ENCODE results near the gene TMEM8B. TPM values are rescaled to one million over a fixed set of nuclear protein-coding genes. Genes with fewer than 3 reads are reported as not detected.

TMEM8B gene
- total RNA-seq, 2 experiments from 2014 or later, result 3.8 to 4.0 TPM

GRCh38 chr9:35814106-35814840 is 14.8 kb upstream of the TMEM8B start:
- Mint-ChIP-seq H3K4me3 (peak overlapping the region; percentile 86), H3K36me3 (ENCODE audit: low read depth) (peaks cover 4% of the 10 kb centered on the region), H3K9me3 (no peaks in the 10 kb centered on the region), H3K4me1 (peaks cover 43% of the 10 kb centered on the region), H3K27me3 (peaks cover 13% of the 10 kb centered on the region), H3K27ac (peak overlapping the region; percentile 95)
- peak; percentile 50 for DNase-seq
- ChIA-PET POLR2A (interaction anchor here (0.7 to 1.2 kb wide), 3 partner anchors 15 to 377 kb away, joined by 3 to 5 read pairs (median 4); partner anchors contain the start of genes CLTA, CREB3, FAM221B and TLN1), CTCF (interaction anchor here (0.6 to 5.5 kb wide), 8 partner anchors 8 to 1659 kb away, joined by 3 to 34 read pairs (median 4); partner anchors contain the start of genes FAM221B, NPR2 and TMEM8B)

- CTCF ChIA-PET, result interaction anchor here (0.6 to 5.5 kb wide), 6 partner anchors 9 to 1660 kb away, joined by 3 to 34 read pairs (median 4); partner anchors contain the start of gene NPR2
- H3K36me3 Mint-ChIP-seq (ENCODE audit: low read depth), result peaks cover 4% of the 10 kb centered on the region
- peak within 1 kb of the TSS; percentile 95 for H3K27ac Mint-ChIP-seq
- peak within 1 kb of the TSS; percentile 86 for H3K4me3 Mint-ChIP-seq
- H3K4me1 Mint-ChIP-seq, result peaks cover 43% of the 10 kb centered on the region
- no peaks in the 10 kb centered on the region for H3K9me3 Mint-ChIP-seq
- POLR2A ChIA-PET, result interaction anchor here (0.7 to 1.2 kb wide), 2 partner anchors 14 to 376 kb away, joined by 3 to 5 read pairs; partner anchors contain the start of genes CLTA, FAM221B and TMEM8B
- peaks cover 13% of the 10 kb centered on the region for H3K27me3 Mint-ChIP-seq
- peak; percentile 99 for DNase-seq
Measured at GRCh38 chr9:35814841-35815543, 14.0 kb upstream of the TMEM8B start, which contains the start of gene HINT2. TSS of gene HINT2 (minus strand) at chr9:35815042. CDS start at chr9:35814979, 63 bp downstream.

- Mint-ChIP-seq H3K4me3 (no peak overlapping the region), H3K27ac (no peak overlapping the region), H3K36me3 (ENCODE audit: low read depth) (peaks cover 4% of the 10 kb centered on the region), H3K27me3 (peaks cover 13% of the 10 kb centered on the region), H3K9me3 (no peaks in the 10 kb centered on the region), H3K4me1 (peaks cover 32% of the 10 kb centered on the region)
- no peak for DNase-seq
- ChIA-PET POLR2A (no interaction called here), CTCF (interaction anchor here (1.0 to 1.3 kb wide), 2 partner anchors 10 to 159 kb away, joined by 3 to 4 read pairs; partner anchors contain the start of gene RMRP)
Measured at GRCh38 chr9:35816708-35817107, 12.3 kb upstream of the TMEM8B start.

- POLR2A ChIA-PET, result no interaction called here
- H3K27me3 Mint-ChIP-seq, result peaks cover 15% of the 10 kb centered on the region
- no peak overlapping the region for H3K27ac Mint-ChIP-seq
- H3K9me3 Mint-ChIP-seq, result no peaks in the 10 kb centered on the region
- no peak overlapping the region for H3K4me3 Mint-ChIP-seq
- H3K36me3 Mint-ChIP-seq (ENCODE audit: low read depth), result peaks cover 4% of the 10 kb centered on the region
- CTCF ChIA-PET, result no interaction called here
- DNase-seq, result no peak
- H3K4me1 Mint-ChIP-seq, result peaks cover 16% of the 10 kb centered on the region
Measured at GRCh38 chr9:35818341-35818740, 10.7 kb upstream of the TMEM8B start.

- Mint-ChIP-seq H3K27ac (no peak overlapping the region), H3K4me3 (no peak overlapping the region), H3K36me3 (ENCODE audit: low read depth) (no peaks in the 10 kb centered on the region), H3K4me1 (peaks cover 5% of the 10 kb centered on the region), H3K27me3 (peaks cover 15% of the 10 kb centered on the region), H3K9me3 (no peaks in the 10 kb centered on the region)
- ChIA-PET POLR2A (no interaction called here), CTCF (interaction anchor here (0.8 to 1.3 kb wide), 2 partner anchors 16 to 91 kb away, joined by 4 read pairs; no protein-coding TSS in a partner anchor)
- no peak for DNase-seq
Measured at GRCh38 chr9:35820076-35820475, 9.0 kb upstream of the TMEM8B start.

GRCh38 chr9:35822926-35823325 is 6.1 kb upstream of the TMEM8B start:
- peaks cover 12% of the 10 kb centered on the region for H3K4me1 Mint-ChIP-seq
- POLR2A ChIA-PET, result no interaction called here
- no peaks in the 10 kb centered on the region for H3K9me3 Mint-ChIP-seq

GRCh38 chr9:35826071-35826701 is 2.8 kb upstream of the TMEM8B start:
- H3K27ac Mint-ChIP-seq, result no peak overlapping the region
- peaks cover 5% of the 10 kb centered on the region for H3K27me3 Mint-ChIP-seq

More at GRCh38 chr9:35822926-35823325, 6.1 kb upstream of the TMEM8B start:
- Mint-ChIP-seq H3K36me3 (ENCODE audit: low read depth) (no peaks in the 10 kb centered on the region), H3K4me3 (no peak overlapping the region), H3K27me3 (peaks cover 8% of the 10 kb centered on the region), H3K27ac (no peak overlapping the region)
- DNase-seq, result no peak
- CTCF ChIA-PET, result interaction anchor here (1.3 kb wide), 1 partner anchor 25 kb away, joined by 3 read pairs; no protein-coding TSS in a partner anchor

GRCh38 chr9:35827486-35827885 is 1.5 kb upstream of the TMEM8B start:
- no peaks in the 10 kb centered on the region for H3K9me3 Mint-ChIP-seq
- ChIA-PET CTCF (no interaction called here), POLR2A (no interaction called here)
- DNase-seq, result no peak
- peak overlapping the region; percentile 91 for H3K4me3 Mint-ChIP-seq
- no peak overlapping the region for H3K27ac Mint-ChIP-seq
- no peaks in the 10 kb centered on the region for H3K36me3 Mint-ChIP-seq (ENCODE audit: low read depth)
- peaks cover 5% of the 10 kb centered on the region for H3K27me3 Mint-ChIP-seq
- peaks cover 26% of the 10 kb centered on the region for H3K4me1 Mint-ChIP-seq

More at GRCh38 chr9:35826071-35826701, 2.8 kb upstream of the TMEM8B start:
- H3K4me1 Mint-ChIP-seq, result peaks cover 26% of the 10 kb centered on the region
- H3K36me3 Mint-ChIP-seq (ENCODE audit: low read depth), result no peaks in the 10 kb centered on the region
- ChIA-PET CTCF (interaction anchor here (0.6 to 1.7 kb wide), 16 partner anchors 8 to 709 kb away, joined by 3 to 12 read pairs (median 4); partner anchors contain the start of genes HINT2 and SPAG8), POLR2A (no interaction called here)
- DNase-seq, result peak; percentile 52
- no peak overlapping the region for H3K4me3 Mint-ChIP-seq
- no peaks in the 10 kb centered on the region for H3K9me3 Mint-ChIP-seq

GRCh38 chr9:35828716-35829083 is 328 bp upstream of the TMEM8B start, which contains the start of gene FAM221B:
TSS of gene FAM221B (minus strand) at chr9:35828732. CDS start at chr9:35826161, 2,571 bp downstream.
- Mint-ChIP-seq H3K4me1 (peaks cover 29% of the 10 kb centered on the region), H3K27ac (peak within 1 kb of the TSS; percentile 89), H3K36me3 (ENCODE audit: low read depth) (no peaks in the 10 kb centered on the region), H3K27me3 (peaks cover 3% of the 10 kb centered on the region), H3K9me3 (no peaks in the 10 kb centered on the region), H3K4me3 (peak within 1 kb of the TSS; percentile 91)
- DNase-seq, result peak; percentile 50
- CTCF ChIA-PET, result interaction anchor here (0.7 to 1.7 kb wide), 2 partner anchors 15 to 40 kb away, joined by 3 to 4 read pairs; no protein-coding TSS in a partner anchor
- POLR2A ChIA-PET, result interaction anchor here (1.1 kb wide), 1 partner anchor 14 kb away, joined by 5 read pairs; the partner anchor contains the start of gene HINT2

- CTCF ChIA-PET, result interaction anchor here (0.6 kb wide), 1 partner anchor 62 kb away, joined by 3 read pairs; no protein-coding TSS in a partner anchor
Measured at GRCh38 chr9:35829764-35830096, 702 bp downstream of the TMEM8B start.

GRCh38 chr9:35831040-35831439 is 2.0 kb downstream of the TMEM8B start:
- no peak for DNase-seq
- no peak overlapping the region for H3K4me3 Mint-ChIP-seq

More at GRCh38 chr9:35829764-35830096, 702 bp downstream of the TMEM8B start:
- POLR2A ChIA-PET, result no interaction called here
- peaks cover 36% of the 10 kb centered on the region for H3K4me1 Mint-ChIP-seq
- H3K36me3 Mint-ChIP-seq (ENCODE audit: low read depth), result no peaks in the 10 kb centered on the region
- H3K9me3 Mint-ChIP-seq, result no peaks in the 10 kb centered on the region
- peak overlapping the region; percentile 79 for H3K4me3 Mint-ChIP-seq
- H3K27me3 Mint-ChIP-seq, result peaks cover 3% of the 10 kb centered on the region
- H3K27ac Mint-ChIP-seq, result peak overlapping the region; percentile 77
- DNase-seq, result no peak

GRCh38 chr9:35832814-35833213 is 3.8 kb downstream of the TMEM8B start:
- H3K9me3 Mint-ChIP-seq, result no peaks in the 10 kb centered on the region
- H3K4me3 Mint-ChIP-seq, result no peak overlapping the region
- H3K27me3 Mint-ChIP-seq, result no peaks in the 10 kb centered on the region
- H3K27ac Mint-ChIP-seq, result no peak overlapping the region
- DNase-seq, result no peak
- H3K36me3 Mint-ChIP-seq (ENCODE audit: low read depth), result no peaks in the 10 kb centered on the region
- POLR2A ChIA-PET, result no interaction called here
- peaks cover 26% of the 10 kb centered on the region for H3K4me1 Mint-ChIP-seq
- CTCF ChIA-PET, result interaction anchor here (1.6 to 2.3 kb wide), 2 partner anchors 22 to 43 kb away, joined by 4 to 8 read pairs; no protein-coding TSS in a partner anchor

More at GRCh38 chr9:35831040-35831439, 2.0 kb downstream of the TMEM8B start:
- Mint-ChIP-seq H3K9me3 (no peaks in the 10 kb centered on the region), H3K27ac (no peak overlapping the region), H3K4me1 (peaks cover 35% of the 10 kb centered on the region), H3K36me3 (ENCODE audit: low read depth) (no peaks in the 10 kb centered on the region), H3K27me3 (peaks cover 3% of the 10 kb centered on the region)
- CTCF ChIA-PET, result interaction anchor here (1.1 to 2.3 kb wide), 2 partner anchors 41 to 51 kb away, joined by 3 to 8 read pairs; no protein-coding TSS in a partner anchor
- POLR2A ChIA-PET, result interaction anchor here (0.6 kb wide), 1 partner anchor 181 kb away, joined by 4 read pairs; no protein-coding TSS in a partner anchor

All from activated CD4-positive, alpha-beta T cell treated with anti-CD3 and anti-CD28 coated beads, Interleukin-2, amount 10 ng/mL, durations not matched to agents 7 days and 5 days (primary cell).